HuH-7.5 (cell line): Measurements from ENCODE around the gene MRPL44.

ENCODE experiments used
- DNase-seq: peaks from one replicate; pipeline ENCODE4 v3.0.0; 2011; ENCODE audit warnings: low spot score

MRPL44 gene

GRCh38 chr2:224009605-224010315, 52.5 kb downstream of the MRPL44 start:
- no peak for DNase-seq

GRCh38 chr2:224011837-224012236, 54.6 kb downstream of the MRPL44 start:
- no peak for DNase-seq

- DNase-seq, result no peak
Measured at GRCh38 chr2:224014336-224014735, 57.1 kb downstream of the MRPL44 start.

GRCh38 chr2:224016963-224017362, 59.7 kb downstream of the MRPL44 start:
- DNase-seq, result no peak
